Calu3 (cell line): ENCODE data around the gene CLCN7. TPM values are rescaled to one million over a fixed set of nuclear protein-coding genes. Genes with fewer than 3 reads are reported as not detected.
"Not testable (repeated sequence)": the region's sequence is repeated elsewhere in the genome, so short reads cannot be mapped to it uniquely, and the experiment has no call there.

Source experiments
- BruUV-seq: library from RNA; stranded (reverse); fragments of 400-500 nt; replicated peaks from 2 replicates; lab custom pipeline; 2021; lab: Mats Ljungman, UMichigan
- CTCF ChIA-PET: fragments of 300-600 bp; sonication (Branson Sonifier 250); formaldehyde crosslinking; loops from one replicate; lab custom pipeline; 2022; ENCODE audit warnings: antibody characterized with exemption; lab: Charles Lee
- DNase-seq: peaks from one replicate; pipeline ENCODE4 v3.0.0; 2022
- H3K27ac Mint-ChIP-seq: one replicate; pipeline ENCODE4 v1.8.0; 2022; ENCODE audit warnings: mixed read lengths; ENCODE audit not compliant: unreplicated experiment
- H3K27me3 Mint-ChIP-seq: one replicate; pipeline ENCODE4 v1.8.0; 2022; ENCODE audit warnings: mixed read lengths; ENCODE audit not compliant: unreplicated experiment
- H3K36me3 Mint-ChIP-seq: one replicate; pipeline ENCODE4 v1.8.0; 2022; ENCODE audit warnings: mild to moderate bottlenecking, moderate library complexity, mixed read lengths; ENCODE audit not compliant: insufficient read depth, unreplicated experiment
- H3K4me1 Mint-ChIP-seq: one replicate; pipeline ENCODE4 v1.8.0; 2022; ENCODE audit warnings: mild to moderate bottlenecking, low read depth, mixed read lengths; ENCODE audit not compliant: unreplicated experiment
- H3K4me3 Mint-ChIP-seq: one replicate; pipeline ENCODE4 v1.8.0; 2022; ENCODE audit warnings: mild to moderate bottlenecking, low read depth, moderate library complexity, mixed read lengths; ENCODE audit not compliant: unreplicated experiment
- H3K9me3 Mint-ChIP-seq: one replicate; pipeline ENCODE4 v1.8.0; 2022; ENCODE audit warnings: low read depth, mixed read lengths; ENCODE audit not compliant: unreplicated experiment
- CTCF ChIP-seq: fragments of 200-600 bp; IDR thresholded peaks from one replicate; pipeline ENCODE4 v1.8.0; 2022; ENCODE audit warnings: antibody characterized with exemption; ENCODE audit not compliant: unreplicated experiment
- intact Hi-C: fragments of 100-400 bp; cut with micrococcal nuclease; formaldehyde crosslinking; loops from one replicate; pipeline ENCODE4 v1.10.0; 2022; ENCODE audit not compliant: unreplicated experiment
- total RNA-seq: library from RNA; stranded (reverse); gene quantifications from 2 replicates; pipeline ENCODE4 v1.2.3, GENCODE V29; 2022

CLCN7 gene
- total RNA-seq, 1 experiment from 2014 or later: 117 TPM

GRCh38 chr16:1443403-1443973, 31.3 kb downstream of the CLCN7 start:
- H3K27me3 Mint-ChIP-seq: no peaks in the 10 kb centered on the region
- H3K9me3 Mint-ChIP-seq: no peaks in the 10 kb centered on the region
- TF ChIP-seq CTCF: no peak
- no TSS peak for BruUV-seq
- H3K4me3 Mint-ChIP-seq: no peak overlapping the region
- no peaks in the 10 kb centered on the region for H3K4me1 Mint-ChIP-seq
- CTCF ChIA-PET: interaction anchor here (0.7 kb wide), 1 partner anchor 10 kb away, joined by 3 read pairs; no protein-coding TSS in a partner anchor
- peaks cover 13% of the 10 kb centered on the region for H3K36me3 Mint-ChIP-seq
- no peak overlapping the region for H3K27ac Mint-ChIP-seq
- intact Hi-C loops: no loop called here
- no peak for DNase-seq

- intact Hi-C loops: no loop called here
- CTCF ChIA-PET: no interaction called here
- Mint-ChIP-seq H3K27ac (no peak overlapping the region), H3K36me3 (peaks cover 13% of the 10 kb centered on the region), H3K9me3 (no peaks in the 10 kb centered on the region), H3K4me1 (no peaks in the 10 kb centered on the region), H3K27me3 (no peaks in the 10 kb centered on the region), H3K4me3 (no peak overlapping the region)
- BruUV-seq: no TSS peak
- no peak for DNase-seq
- no peak for TF ChIP-seq CTCF
These were observed 32.1 kb downstream of the CLCN7 start for GRCh38 chr16:1442697-1443096.

GRCh38 chr16:1441391-1441829, 33.4 kb downstream of the CLCN7 start:
- Mint-ChIP-seq H3K4me1 (no peaks in the 10 kb centered on the region), H3K27me3 (no peaks in the 10 kb centered on the region), H3K36me3 (peaks cover 17% of the 10 kb centered on the region), H3K9me3 (no peaks in the 10 kb centered on the region), H3K27ac (no peak overlapping the region), H3K4me3 (no peak overlapping the region)
- TF ChIP-seq CTCF: no peak
- intact Hi-C loops: no loop called here
- CTCF ChIA-PET: interaction anchor here (0.6 kb wide), 1 partner anchor 71 kb away, joined by 7 read pairs; no protein-coding TSS in a partner anchor
- DNase-seq: no peak
- BruUV-seq: no TSS peak

GRCh38 chr16:1439699-1440074, 35.1 kb downstream of the CLCN7 start:
- H3K36me3 Mint-ChIP-seq, BruUV-seq, CTCF ChIA-PET, DNase-seq, H3K4me1 Mint-ChIP-seq, H3K9me3 Mint-ChIP-seq, H3K27ac Mint-ChIP-seq, H3K27me3 Mint-ChIP-seq, intact Hi-C loops, H3K4me3 Mint-ChIP-seq: not testable (repeated sequence)

- no peaks in the 10 kb centered on the region for H3K9me3 Mint-ChIP-seq
- TF ChIP-seq CTCF: no peak
- no peak for DNase-seq
- H3K36me3 Mint-ChIP-seq: peaks cover 5% of the 10 kb centered on the region
- H3K27me3 Mint-ChIP-seq: no peaks in the 10 kb centered on the region
- H3K27ac Mint-ChIP-seq: no peak overlapping the region
- H3K4me1 Mint-ChIP-seq: no peaks in the 10 kb centered on the region
- H3K4me3 Mint-ChIP-seq: no peak overlapping the region
- CTCF ChIA-PET: no interaction called here
- no TSS peak for BruUV-seq
- intact Hi-C loops: no loop called here
These were observed 35.6 kb downstream of the CLCN7 start for GRCh38 chr16:1439058-1439698.
